Activated CD4-positive, alpha-beta T cell treated with anti-CD3 and anti-CD28 coated beads, Interleukin-2, amount 10 ng/mL, durations not matched to agents 24 days and 14 days (primary cell): ENCODE measurements around the gene C2CD3. TPM values are rescaled to one million over a fixed set of nuclear protein-coding genes. Genes with fewer than 3 reads are reported as not detected.
"Not testable (repeated sequence)": the region's sequence is repeated elsewhere in the genome, so short reads cannot be mapped to it uniquely, and the experiment has no call there.

Experiments
- DNase-seq: peaks from one replicate; pipeline ENCODE4 v3.0.0; 2022
- H3K27ac Mint-ChIP-seq: one replicate; pipeline ENCODE4 v1.8.0; 2022; ENCODE audit warnings: mild to moderate bottlenecking, mixed read lengths
- H3K27me3 Mint-ChIP-seq: one replicate; pipeline ENCODE4 v1.8.0; 2022; ENCODE audit warnings: mixed read lengths
- H3K36me3 Mint-ChIP-seq: one replicate; pipeline ENCODE4 v1.8.0; 2022; ENCODE audit warnings: low read depth, mild to moderate bottlenecking, mixed read lengths
- H3K4me1 Mint-ChIP-seq: one replicate; pipeline ENCODE4 v1.8.0; 2021; ENCODE audit warnings: mixed read lengths
- H3K4me3 Mint-ChIP-seq: one replicate; pipeline ENCODE4 v1.8.0; 2022; ENCODE audit warnings: mild to moderate bottlenecking, moderate library complexity, mixed read lengths
- H3K9me3 Mint-ChIP-seq: one replicate; pipeline ENCODE4 v1.8.0; 2021; ENCODE audit warnings: mixed read lengths
- intact Hi-C: fragments of 100-400 bp; cut with micrococcal nuclease; formaldehyde crosslinking; loops from one replicate; pipeline ENCODE4 v1.15.1; 2023
- total RNA-seq: library from RNA; stranded (reverse); gene quantifications from 2 replicates; pipeline ENCODE4 v1.2.3, GENCODE V29; 2022

C2CD3 gene
- total RNA-seq, 1 donor from 2014 or later = 37.4 TPM

GRCh38 chr11:74142624-74143023 is 28.2 kb downstream of the C2CD3 start:
- no peaks in the 10 kb centered on the region for H3K27me3 Mint-ChIP-seq
- H3K36me3 Mint-ChIP-seq = peaks cover 17% of the 10 kb centered on the region
- H3K9me3 Mint-ChIP-seq = no peaks in the 10 kb centered on the region
- H3K4me1 Mint-ChIP-seq = peaks cover 2% of the 10 kb centered on the region
- intact Hi-C loops = no loop called here
- H3K4me3 Mint-ChIP-seq = no peak overlapping the region
- no peak overlapping the region for H3K27ac Mint-ChIP-seq
- DNase-seq = no peak

GRCh38 chr11:74141908-74142307 is 28.9 kb downstream of the C2CD3 start:
- DNase-seq = no peak
- intact Hi-C loops = no loop called here
- H3K4me1 Mint-ChIP-seq = peaks cover 2% of the 10 kb centered on the region

GRCh38 chr11:74141241-74141695 is 29.5 kb downstream of the C2CD3 start:
- Mint-ChIP-seq H3K36me3 (peaks cover 19% of the 10 kb centered on the region), H3K4me1 (peaks cover 2% of the 10 kb centered on the region), H3K27ac (no peak overlapping the region), H3K27me3 (no peaks in the 10 kb centered on the region), H3K4me3 (no peak overlapping the region), H3K9me3 (no peaks in the 10 kb centered on the region)
- intact Hi-C loops = no loop called here
- DNase-seq = no peak

More at GRCh38 chr11:74141908-74142307, 28.9 kb downstream of the C2CD3 start:
- peaks cover 18% of the 10 kb centered on the region for H3K36me3 Mint-ChIP-seq
- no peak overlapping the region for H3K4me3 Mint-ChIP-seq
- no peaks in the 10 kb centered on the region for H3K27me3 Mint-ChIP-seq
- no peaks in the 10 kb centered on the region for H3K9me3 Mint-ChIP-seq
- no peak overlapping the region for H3K27ac Mint-ChIP-seq

- peaks cover 17% of the 10 kb centered on the region for H3K36me3 Mint-ChIP-seq
- H3K9me3 Mint-ChIP-seq, H3K27ac Mint-ChIP-seq, intact Hi-C loops, H3K4me3 Mint-ChIP-seq, H3K27me3 Mint-ChIP-seq, DNase-seq, H3K4me1 Mint-ChIP-seq: not testable (repeated sequence)
These were observed 30.8 kb downstream of the C2CD3 start for GRCh38 chr11:74139919-74140431.

GRCh38 chr11:74139151-74139918 is 31.5 kb downstream of the C2CD3 start:
- no peaks in the 10 kb centered on the region for H3K9me3 Mint-ChIP-seq
- intact Hi-C loops = no loop called here
- H3K27ac Mint-ChIP-seq = no peak overlapping the region
- peaks cover 17% of the 10 kb centered on the region for H3K36me3 Mint-ChIP-seq
- H3K4me1 Mint-ChIP-seq = peaks cover 2% of the 10 kb centered on the region
- no peaks in the 10 kb centered on the region for H3K27me3 Mint-ChIP-seq
- DNase-seq = no peak
- no peak overlapping the region for H3K4me3 Mint-ChIP-seq

GRCh38 chr11:74138572-74138971 is 32.2 kb downstream of the C2CD3 start:
- H3K4me3 Mint-ChIP-seq = no peak overlapping the region
- no peak overlapping the region for H3K27ac Mint-ChIP-seq
- no peaks in the 10 kb centered on the region for H3K4me1 Mint-ChIP-seq

GRCh38 chr11:74138021-74138420 is 32.8 kb downstream of the C2CD3 start:
- no peak overlapping the region for H3K27ac Mint-ChIP-seq
- no peak for DNase-seq
- no peaks in the 10 kb centered on the region for H3K4me1 Mint-ChIP-seq
- H3K4me3 Mint-ChIP-seq = no peak overlapping the region
- H3K27me3 Mint-ChIP-seq = no peaks in the 10 kb centered on the region
- H3K9me3 Mint-ChIP-seq = no peaks in the 10 kb centered on the region
- intact Hi-C loops = no loop called here
- H3K36me3 Mint-ChIP-seq = peaks cover 18% of the 10 kb centered on the region

More at GRCh38 chr11:74138572-74138971, 32.2 kb downstream of the C2CD3 start:
- H3K9me3 Mint-ChIP-seq = no peaks in the 10 kb centered on the region
- H3K36me3 Mint-ChIP-seq = peaks cover 18% of the 10 kb centered on the region
- H3K27me3 Mint-ChIP-seq = no peaks in the 10 kb centered on the region
- DNase-seq = no peak
- intact Hi-C loops = no loop called here

GRCh38 chr11:74135127-74135840 is 35.5 kb downstream of the C2CD3 start:
- Mint-ChIP-seq H3K27ac (no peak overlapping the region), H3K4me3 (no peak overlapping the region), H3K4me1 (no peaks in the 10 kb centered on the region), H3K36me3 (peaks cover 42% of the 10 kb centered on the region), H3K9me3 (no peaks in the 10 kb centered on the region), H3K27me3 (no peaks in the 10 kb centered on the region)
- intact Hi-C loops = no loop called here
- no peak for DNase-seq

- intact Hi-C loops = no loop called here
- Mint-ChIP-seq H3K36me3 (peaks cover 45% of the 10 kb centered on the region), H3K9me3 (no peaks in the 10 kb centered on the region), H3K4me1 (no peaks in the 10 kb centered on the region), H3K4me3 (no peak overlapping the region), H3K27me3 (no peaks in the 10 kb centered on the region), H3K27ac (no peak overlapping the region)
- DNase-seq = no peak
These were observed 36.1 kb downstream of the C2CD3 start for GRCh38 chr11:74134661-74135060.

- no peaks in the 10 kb centered on the region for H3K4me1 Mint-ChIP-seq
- H3K27ac Mint-ChIP-seq = no peak overlapping the region
- peaks cover 39% of the 10 kb centered on the region for H3K36me3 Mint-ChIP-seq
- no peak for DNase-seq
- no peaks in the 10 kb centered on the region for H3K9me3 Mint-ChIP-seq
- H3K4me3 Mint-ChIP-seq = no peak overlapping the region
- intact Hi-C loops = no loop called here
- H3K27me3 Mint-ChIP-seq = no peaks in the 10 kb centered on the region
These were observed 37.4 kb downstream of the C2CD3 start for GRCh38 chr11:74133436-74133835.

GRCh38 chr11:74132833-74133232 is 38.0 kb downstream of the C2CD3 start:
- no peak for DNase-seq
- Mint-ChIP-seq H3K9me3 (no peaks in the 10 kb centered on the region), H3K4me3 (no peak overlapping the region), H3K27ac (no peak overlapping the region), H3K27me3 (no peaks in the 10 kb centered on the region), H3K36me3 (peaks cover 37% of the 10 kb centered on the region), H3K4me1 (no peaks in the 10 kb centered on the region)
- intact Hi-C loops = no loop called here

GRCh38 chr11:74129121-74129520 is 41.7 kb downstream of the C2CD3 start:
- intact Hi-C loops, H3K27me3 Mint-ChIP-seq, H3K4me3 Mint-ChIP-seq, DNase-seq, H3K27ac Mint-ChIP-seq, H3K9me3 Mint-ChIP-seq, H3K4me1 Mint-ChIP-seq: not testable (repeated sequence)
- peaks cover 37% of the 10 kb centered on the region for H3K36me3 Mint-ChIP-seq

- intact Hi-C loops = no loop called here
- Mint-ChIP-seq H3K27me3 (no peaks in the 10 kb centered on the region), H3K36me3 (peaks cover 26% of the 10 kb centered on the region), H3K4me1 (no peaks in the 10 kb centered on the region), H3K9me3 (no peaks in the 10 kb centered on the region), H3K27ac (no peak overlapping the region), H3K4me3 (no peak overlapping the region)
- no peak for DNase-seq
These were observed 47.8 kb downstream of the C2CD3 start for GRCh38 chr11:74123008-74123448.

- H3K4me1 Mint-ChIP-seq = no peaks in the 10 kb centered on the region
- no peaks in the 10 kb centered on the region for H3K27me3 Mint-ChIP-seq
- intact Hi-C loops = no loop called here
- peaks cover 26% of the 10 kb centered on the region for H3K36me3 Mint-ChIP-seq
- no peak overlapping the region for H3K27ac Mint-ChIP-seq
- DNase-seq = no peak
- no peaks in the 10 kb centered on the region for H3K9me3 Mint-ChIP-seq
- no peak overlapping the region for H3K4me3 Mint-ChIP-seq
These were observed 49.0 kb downstream of the C2CD3 start for GRCh38 chr11:74121804-74122203.
